ENCODE measurements around the gene ZNF692. TPM values are rescaled to one million over a fixed set of nuclear protein-coding genes. Genes with fewer than 3 reads are reported as not detected.

Gene ZNF692
- total RNA-seq, 1 experiment from 2014 or later: 40.1 TPM

DNA sequence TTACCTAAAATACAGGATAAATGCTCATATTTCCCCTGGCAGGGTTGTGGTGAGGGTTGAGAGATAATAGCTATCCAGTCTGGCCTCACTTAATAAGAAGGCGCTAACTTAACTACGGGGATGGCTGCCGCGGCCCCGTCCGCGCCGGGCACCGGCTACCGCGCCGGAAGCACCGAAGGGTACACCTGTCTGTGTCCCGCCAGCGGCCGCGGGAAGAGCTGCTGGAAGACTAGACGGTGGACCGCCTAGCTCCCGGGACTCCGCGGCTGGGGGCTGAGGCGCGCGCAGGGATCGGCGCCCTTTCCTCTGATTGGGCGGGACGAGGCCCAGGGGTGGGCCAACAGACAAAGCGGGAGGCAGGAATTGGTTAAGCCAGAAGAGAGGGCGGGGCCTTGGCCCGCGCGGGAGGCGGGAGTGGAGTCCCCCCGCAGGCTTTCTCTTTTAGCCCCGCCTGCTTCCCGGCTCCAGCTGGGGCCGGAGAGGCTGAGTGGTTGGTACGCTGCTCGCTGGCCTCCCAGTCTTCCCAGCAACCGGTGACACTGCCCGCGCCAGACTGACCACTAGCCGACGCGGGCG, 21.0 kb downstream of the ZNF692 start, which contains the start of gene ZNF672:
ZNF672 (plus strand) TSS at position 444 of the 576 bp plus-strand sequence. CDS start 9,051 bp downstream, outside the sequence.
- Mint-ChIP-seq H3K36me3 (ENCODE audit: insufficient read depth in 1 of 3, low read depth in 3 of 3) (peaks cover 0 to 2% (median 0%) of the 10 kb centered on the region in 3 experiments; a peak in 2 of 7 replicates), H3K4me3 (no peak within 1 kb of the TSS; a peak in 3 of 5 replicates), H3K9me3 (no peaks in the 10 kb centered on the region), H3K27me3 (ENCODE audit: low read depth) (no peaks in the 10 kb centered on the region; the same call in 1 of the 2 replicates), H3K27ac (peak within 1 kb of the TSS; percentile 91 to 97 (median 95)), H3K4me1 (peaks cover 2 to 13% of the 10 kb centered on the region in 2 experiments; a peak in 3 of 4 replicates)
- no peak within 1 kb of the TSS for H3K56ac ChIP-seq (ENCODE audit: insufficient read length, low read depth, low read length)
- peak within 1 kb of the TSS; percentile 80 for H3K18ac ChIP-seq (ENCODE audit: insufficient read length, low read depth, low read length)
- no peak within 1 kb of the TSS for H3K23ac ChIP-seq (ENCODE audit: insufficient read length, low read depth, low read length)
- no peaks in the 10 kb centered on the region for H3K79me1 ChIP-seq (ENCODE audit: insufficient read depth, low read depth, low read length, poor library complexity, severe bottlenecking)
- TF ChIP-seq CTCF (conservative IDR thresholded peaks at IDR 0.05): no peak
- no peak within 1 kb of the TSS for H2BK12ac ChIP-seq (ENCODE audit: insufficient read length, low read depth, low read length)
- no peak within 1 kb of the TSS for H2AK5ac ChIP-seq (ENCODE audit: insufficient read length, low read length)
- no CpG with 5 or more reads among the region's 48 CpGs for WGBS (ENCODE audit: extremely low coverage, insufficient read length, low lambda C conversion rate)
- no peak within 1 kb of the TSS for H2BK20ac ChIP-seq (ENCODE audit: low read depth, low read length, poor library complexity, severe bottlenecking)
- no peak within 1 kb of the TSS for H3T11ph ChIP-seq (ENCODE audit: low read length)
- H4K91ac ChIP-seq (ENCODE audit: insufficient read length, low read depth, low read length): no peak within 1 kb of the TSS
- no peak within 1 kb of the TSS for H2BK15ac ChIP-seq (ENCODE audit: low read depth, low read length)
- no peaks in the 10 kb centered on the region for H3K27me3 ChIP-seq (ENCODE audit: insufficient read depth, low read length)
- H3K4me2 ChIP-seq (ENCODE audit: insufficient read depth, insufficient read length, low read length): peak within 1 kb of the TSS; percentile 89
- peak within 1 kb of the TSS; percentile 42 for H3K9ac ChIP-seq (ENCODE audit: extremely low read depth, insufficient read length, low read length)
- H3K79me2 ChIP-seq (ENCODE audit: insufficient read depth, low read length): peaks cover 3% of the 10 kb centered on the region
- no peak within 1 kb of the TSS for H2BK120ac ChIP-seq (ENCODE audit: low read depth, low read length, poor library complexity, severe bottlenecking)
- no peak within 1 kb of the TSS for H3K4ac ChIP-seq (ENCODE audit: low read depth, low read length)
- no peak within 1 kb of the TSS for H3K27ac ChIP-seq (ENCODE audit: insufficient read length, low read depth, low read length)
- H3K14ac ChIP-seq (ENCODE audit: insufficient read depth, low read length): peak within 1 kb of the TSS; percentile 77
- no peak within 1 kb of the TSS for H4K5ac ChIP-seq (ENCODE audit: insufficient read length, low read depth, low read length)
- peaks cover 4% of the 10 kb centered on the region for H3K23me2 ChIP-seq (ENCODE audit: insufficient read length, low read depth, low read length, poor library complexity, severe bottlenecking)
- H3K4me1 ChIP-seq (ENCODE audit: insufficient read depth, low read length): no peaks in the 10 kb centered on the region; the same call in 1 of the 2 replicates
- H4K20me1 ChIP-seq (ENCODE audit: control insufficient read depth, insufficient read depth, insufficient read length): no peaks in the 10 kb centered on the region
- no peak within 1 kb of the TSS for H4K8ac ChIP-seq (replicated peaks; ENCODE audit: insufficient read length, low read depth, low read length)
- no peaks in the 10 kb centered on the region for H3K9me3 ChIP-seq (ENCODE audit: control insufficient read depth, low read depth, low read length)
- H2BK5ac ChIP-seq (ENCODE audit: insufficient read length, low read length): no peak within 1 kb of the TSS
- peak within 1 kb of the TSS; percentile 52 for H2AFZ ChIP-seq (ENCODE audit: low read length)
- DNase-seq: peak; percentile 98

Measured in H9 (cell line).